B cell (primary cell): ENCODE results near the gene PDIA4.

Experiments
- CTCF ChIP-seq: fragments of 200-600 bp; IDR thresholded peaks from one replicate; pipeline ENCODE4 v1.8.0; 2022; ENCODE audit warnings: antibody characterized with exemption, mild to moderate bottlenecking
- EZH2 ChIP-seq: IDR thresholded peaks from 2 replicates; pipeline ENCODE4 v1.6.1; 2012; ENCODE audit warnings: borderline replicate concordance, low read depth, mild to moderate bottlenecking, moderate library complexity, low read length; ENCODE audit not compliant: insufficient read depth, poor library complexity, severe bottlenecking

- TF ChIP-seq CTCF (no peak), EZH2 (no peak)
Measured at GRCh38 chr7:149060156-149060555, 31.9 kb upstream of the PDIA4 start.
